Measurements from ENCODE around the gene MDK. TPM values are rescaled to one million over a fixed set of nuclear protein-coding genes. Genes with fewer than 3 reads are reported as not detected.

MDK gene
- total RNA-seq, 6 experiments from 2014 or later = 0.35 to 6.4 (median 4.2) TPM

DNA sequence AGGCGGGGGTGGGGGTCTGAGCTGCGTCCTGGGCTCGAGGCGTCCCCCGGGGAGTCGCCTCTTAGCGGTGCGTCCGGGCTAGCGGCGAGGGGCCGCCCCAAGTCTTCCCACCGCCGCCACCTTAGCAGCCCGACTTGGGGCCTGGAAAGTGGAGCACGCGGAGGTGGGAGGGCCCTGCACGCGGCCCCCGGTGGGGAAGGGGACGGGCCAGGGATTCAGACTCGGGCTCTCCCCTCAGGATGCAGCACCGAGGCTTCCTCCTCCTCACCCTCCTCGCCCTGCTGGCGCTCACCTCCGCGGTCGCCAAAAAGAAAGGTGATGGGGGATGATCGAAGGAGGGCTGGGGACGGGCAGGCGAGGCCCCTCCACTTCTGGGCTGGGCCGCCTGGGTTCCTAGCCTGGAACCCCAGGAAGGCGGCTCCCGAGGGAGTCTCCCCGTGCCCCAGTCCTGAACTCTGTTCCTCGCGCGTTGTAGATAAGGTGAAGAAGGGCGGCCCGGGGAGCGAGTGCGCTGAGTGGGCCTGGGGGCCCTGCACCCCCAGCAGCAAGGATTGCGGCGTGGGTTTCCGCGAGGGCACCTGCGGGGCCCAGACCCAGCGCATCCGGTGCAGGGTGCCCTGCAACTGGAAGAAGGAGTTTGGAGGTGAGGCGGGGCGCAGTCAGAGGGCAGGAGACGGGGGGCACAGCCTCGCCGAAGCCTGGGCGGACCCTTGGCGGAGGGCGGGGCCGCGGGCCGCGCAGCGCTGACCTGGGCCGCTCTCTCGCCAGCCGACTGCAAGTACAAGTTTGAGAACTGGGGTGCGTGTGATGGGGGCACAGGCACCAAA, 563 bp downstream of the MDK start:
- no peaks in the 10 kb centered on the region for H3K36me3 ChIP-seq
- ATAC-seq (no peak), DNase-seq (no peak)
- no peaks in the 10 kb centered on the region for H3K9me3 ChIP-seq
- no peak overlapping the region for H3K27ac ChIP-seq
- 0% methylated on average over 7 of the region's 66 CpGs for WGBS (ENCODE audit: insufficient coverage, low coverage, low lambda C conversion rate, missing lambda C conversion rate)
- H3K4me3 ChIP-seq = peak overlapping the region; percentile 29 to 62 (median 58)
- TF ChIP-seq POLR2A (IDR thresholded peaks at IDR 0.05) = no peak
- TF ChIP-seq, protein P1, sequence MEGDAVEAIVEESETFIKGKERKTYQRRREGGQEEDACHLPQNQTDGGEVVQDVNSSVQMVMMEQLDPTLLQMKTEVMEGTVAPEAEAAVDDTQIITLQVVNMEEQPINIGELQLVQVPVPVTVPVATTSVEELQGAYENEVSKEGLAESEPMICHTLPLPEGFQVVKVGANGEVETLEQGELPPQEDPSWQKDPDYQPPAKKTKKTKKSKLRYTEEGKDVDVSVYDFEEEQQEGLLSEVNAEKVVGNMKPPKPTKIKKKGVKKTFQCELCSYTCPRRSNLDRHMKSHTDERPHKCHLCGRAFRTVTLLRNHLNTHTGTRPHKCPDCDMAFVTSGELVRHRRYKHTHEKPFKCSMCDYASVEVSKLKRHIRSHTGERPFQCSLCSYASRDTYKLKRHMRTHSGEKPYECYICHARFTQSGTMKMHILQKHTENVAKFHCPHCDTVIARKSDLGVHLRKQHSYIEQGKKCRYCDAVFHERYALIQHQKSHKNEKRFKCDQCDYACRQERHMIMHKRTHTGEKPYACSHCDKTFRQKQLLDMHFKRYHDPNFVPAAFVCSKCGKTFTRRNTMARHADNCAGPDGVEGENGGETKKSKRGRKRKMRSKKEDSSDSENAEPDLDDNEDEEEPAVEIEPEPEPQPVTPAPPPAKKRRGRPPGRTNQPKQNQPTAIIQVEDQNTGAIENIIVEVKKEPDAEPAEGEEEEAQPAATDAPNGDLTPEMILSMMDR (IDR thresholded peaks at IDR 0.05) = no peak
- intact Hi-C loops (cut with DNase I) = loop anchor here (10.0 kb wide), 1 partner anchor 153 kb away; no protein-coding TSS in a partner anchor
- H3K4me1 ChIP-seq = peaks cover 0 to 8% (median 3%) of the 10 kb centered on the region in 4 donors
- H3K27me3 ChIP-seq = no peaks in the 10 kb centered on the region

DNA sequence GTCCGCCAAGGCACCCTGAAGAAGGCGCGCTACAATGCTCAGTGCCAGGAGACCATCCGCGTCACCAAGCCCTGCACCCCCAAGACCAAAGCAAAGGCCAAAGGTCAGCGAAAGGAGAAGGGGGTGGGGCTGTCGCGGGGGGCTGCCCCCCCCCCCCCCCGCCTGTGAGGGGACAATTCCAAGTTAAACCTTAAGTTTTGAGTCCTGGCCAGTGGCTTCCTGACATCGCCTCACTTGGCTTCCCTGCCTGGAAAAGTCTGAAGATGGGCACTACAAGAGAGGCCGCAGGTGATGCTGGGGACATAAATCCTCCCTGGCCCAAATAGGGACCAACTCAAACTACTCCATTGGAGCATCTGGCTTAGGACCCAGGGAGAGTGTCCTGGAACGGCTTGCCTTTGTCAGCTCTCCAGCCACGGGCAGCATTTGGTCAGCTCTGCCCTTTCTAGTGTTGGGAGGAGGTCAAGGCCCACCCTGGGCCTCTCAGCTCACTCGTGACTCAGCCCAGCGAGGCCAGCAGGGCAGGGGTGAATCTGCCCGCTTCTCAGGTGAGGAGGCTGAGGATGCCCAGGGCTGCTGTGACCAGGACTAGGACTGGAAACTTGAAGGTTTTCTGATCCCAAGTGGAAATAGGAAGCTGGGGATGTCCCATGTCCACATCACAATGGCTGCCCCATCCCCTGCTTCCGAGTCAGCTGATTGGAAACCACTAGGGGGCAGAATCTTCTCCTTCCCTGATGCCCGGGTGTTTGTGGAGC, 1.4 kb downstream of the MDK start:
- DNase-seq (no peak), ATAC-seq (peak in 3 of 4 donors; percentile 12 to 37 (median 25))
- WGBS (ENCODE audit: insufficient coverage, low coverage, low lambda C conversion rate, missing lambda C conversion rate) = 24% methylated on average over 10 of the region's 18 CpGs
- intact Hi-C loops (cut with DNase I) = loop anchor here (10.0 kb wide), 1 partner anchor 152 kb away; no protein-coding TSS in a partner anchor
- TF ChIP-seq POLR2A (IDR thresholded peaks at IDR 0.05) = no peak
- TF ChIP-seq, protein P1 (IDR thresholded peaks at IDR 0.05) = peak; percentile 39 to 66 (median 54)
- H3K4me1 ChIP-seq = peaks cover 0 to 8% (median 3%) of the 10 kb centered on the region in 4 donors
- no peaks in the 10 kb centered on the region for H3K27me3 ChIP-seq
- H3K4me3 ChIP-seq = no peak overlapping the region
- H3K27ac ChIP-seq = no peak overlapping the region
- no peaks in the 10 kb centered on the region for H3K9me3 ChIP-seq
- no peaks in the 10 kb centered on the region for H3K36me3 ChIP-seq

DNA sequence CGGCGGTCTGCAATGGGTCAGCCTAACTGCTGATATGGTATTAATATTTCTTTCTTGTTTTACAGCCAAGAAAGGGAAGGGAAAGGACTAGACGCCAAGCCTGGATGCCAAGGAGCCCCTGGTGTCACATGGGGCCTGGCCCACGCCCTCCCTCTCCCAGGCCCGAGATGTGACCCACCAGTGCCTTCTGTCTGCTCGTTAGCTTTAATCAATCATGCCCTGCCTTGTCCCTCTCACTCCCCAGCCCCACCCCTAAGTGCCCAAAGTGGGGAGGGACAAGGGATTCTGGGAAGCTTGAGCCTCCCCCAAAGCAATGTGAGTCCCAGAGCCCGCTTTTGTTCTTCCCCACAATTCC, 1.9 kb downstream of the MDK start:
- WGBS (ENCODE audit: insufficient coverage, low coverage, low lambda C conversion rate, missing lambda C conversion rate) = 63% methylated on average over 7 of the region's 7 CpGs
- no peaks in the 10 kb centered on the region for H3K9me3 ChIP-seq
- no peaks in the 10 kb centered on the region for H3K36me3 ChIP-seq
- no peak overlapping the region for H3K4me3 ChIP-seq
- peaks cover 0 to 8% (median 3%) of the 10 kb centered on the region in 4 donors for H3K4me1 ChIP-seq
- no peak overlapping the region for H3K27ac ChIP-seq
- intact Hi-C loops (cut with DNase I) = loop anchor here (10.0 kb wide), 1 partner anchor 151 kb away; no protein-coding TSS in a partner anchor
- TF ChIP-seq, protein P1 (IDR thresholded peaks at IDR 0.05) = no peak
- TF ChIP-seq POLR2A (IDR thresholded peaks at IDR 0.05) = no peak
- ATAC-seq (no peak), DNase-seq (no peak)
- no peaks in the 10 kb centered on the region for H3K27me3 ChIP-seq

DNA sequence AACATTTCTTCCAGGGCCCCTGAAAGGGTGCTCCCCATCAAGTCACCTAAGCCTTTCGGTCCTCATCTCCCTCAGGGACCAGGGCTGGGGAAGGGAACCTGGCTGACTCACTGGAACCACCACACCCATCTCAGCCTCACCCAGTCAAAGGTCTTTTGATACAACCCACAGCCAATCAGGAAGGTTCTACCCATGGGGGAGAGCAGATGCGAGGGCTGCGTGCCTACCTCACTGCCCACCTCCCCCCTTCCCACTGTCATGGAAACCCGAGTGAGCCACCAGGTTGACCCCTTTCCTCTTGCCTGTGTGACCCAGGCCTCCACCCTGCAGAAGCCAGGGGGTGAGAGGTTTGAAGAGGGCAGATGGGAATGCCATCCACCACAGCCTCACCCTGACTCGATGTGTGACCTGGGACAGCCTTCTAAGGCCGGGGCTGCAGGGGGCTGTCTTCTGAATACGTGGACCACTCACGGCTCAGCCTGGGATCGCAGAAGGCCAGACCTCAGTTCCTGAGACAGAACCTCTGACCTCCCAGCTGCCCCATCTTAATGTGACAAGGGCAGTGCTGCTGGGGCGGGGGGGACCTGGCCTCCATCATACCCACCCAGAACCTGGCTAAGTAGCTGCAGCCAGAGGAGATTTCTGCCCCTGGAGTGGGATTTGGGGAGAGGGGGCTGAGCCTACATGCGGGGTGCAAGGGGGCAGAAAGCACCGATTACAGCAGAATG, 2.7 kb downstream of the MDK start:
- no peak overlapping the region for H3K27ac ChIP-seq
- H3K36me3 ChIP-seq = no peaks in the 10 kb centered on the region
- no peaks in the 10 kb centered on the region for H3K9me3 ChIP-seq
- H3K4me1 ChIP-seq = peaks cover 0 to 10% (median 3%) of the 10 kb centered on the region in 4 donors
- intact Hi-C loops (cut with DNase I) = loop anchor here (10.0 kb wide), 1 partner anchor 151 kb away; no protein-coding TSS in a partner anchor
- TF ChIP-seq POLR2A (IDR thresholded peaks at IDR 0.05) = no peak
- TF ChIP-seq, protein P1 (IDR thresholded peaks at IDR 0.05) = no peak
- H3K4me3 ChIP-seq = no peak overlapping the region
- WGBS (ENCODE audit: insufficient coverage, low coverage, low lambda C conversion rate, missing lambda C conversion rate) = 89% methylated on average over 4 of the region's 12 CpGs
- ATAC-seq (no peak), DNase-seq (no peak)
- no peaks in the 10 kb centered on the region for H3K27me3 ChIP-seq

Measured in right lobe of liver (tissue), 6 donors.